Uterus (tissue), 2 donors: ENCODE results near the gene GAPT.

Experiments used
- CTCF ChIP-seq, 4 experiments: fragments of 200-600 bp in 2 of 4; fragments of 450-650 bp in 2 of 4; sonication (generic) in 2 of 4; IDR thresholded peaks; one replicate each; pipeline ENCODE4 v1.5.1; 2016 to 2019; ENCODE audit warnings: antibody characterized with exemption in 4 of 4, mild to moderate bottlenecking in 2 of 4, moderate library complexity in 1 of 4
- POLR2A ChIP-seq, 2 donors: fragments of 450-650 bp; IDR thresholded peaks; one replicate each; pipeline ENCODE4 v1.6.1; 2016; ENCODE audit warnings: antibody characterized with exemption in 2 of 2, mild to moderate bottlenecking in 1 of 2, moderate library complexity in 1 of 2

DNA sequence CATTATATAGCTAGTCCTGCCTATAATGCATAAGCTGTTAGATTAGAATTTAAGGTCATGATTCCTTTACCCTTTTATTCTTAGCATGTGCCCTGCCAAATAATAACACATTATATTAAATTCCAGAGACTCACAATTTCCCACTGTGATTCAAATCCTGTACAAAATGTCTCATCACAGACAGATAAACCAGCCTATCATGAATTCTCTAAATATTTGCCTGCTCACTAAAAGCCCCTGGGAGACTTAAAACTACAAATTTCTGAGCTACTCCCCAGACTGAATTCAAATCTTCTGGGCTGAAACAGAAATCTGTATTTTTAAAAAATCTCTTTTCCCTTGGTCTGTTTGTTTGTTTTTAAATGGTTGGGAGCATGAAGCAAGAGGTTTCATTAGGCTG, 32.7 kb downstream of the GAPT start:
- no peak for TF ChIP-seq CTCF (IDR thresholded peaks at IDR 0.05)
- TF ChIP-seq POLR2A (IDR thresholded peaks at IDR 0.05), result no peak
